ENCODE results near the gene DPT. TPM values are rescaled to one million over a fixed set of nuclear protein-coding genes. Genes with fewer than 3 reads are reported as not detected.

DPT gene
- polyA plus RNA-seq, 1 experiment, result not detected

- ChIA-PET CTCF (interaction anchor here (1.2 to 1.3 kb wide), 2 partner anchors 17 kb away, joined by 3 read pairs; no protein-coding TSS in a partner anchor), POLR2A (no interaction called here)
- H3K27ac ChIP-seq (ENCODE audit: low read depth, low read length), result no peak overlapping the region
- no peaks in the 10 kb centered on the region for H3K9me3 ChIP-seq (ENCODE audit: control insufficient read depth, insufficient read depth, low read length)
- no peaks in the 10 kb centered on the region for H3K27me3 ChIP-seq (ENCODE audit: control insufficient read depth, insufficient read depth, low read length)
- H3K4me3 ChIP-seq (ENCODE audit: low read depth, low read length), result no peak overlapping the region
- DNase-seq (ENCODE audit: low read depth, low spot score), result no peak
- TF ChIP-seq, protein P1, sequence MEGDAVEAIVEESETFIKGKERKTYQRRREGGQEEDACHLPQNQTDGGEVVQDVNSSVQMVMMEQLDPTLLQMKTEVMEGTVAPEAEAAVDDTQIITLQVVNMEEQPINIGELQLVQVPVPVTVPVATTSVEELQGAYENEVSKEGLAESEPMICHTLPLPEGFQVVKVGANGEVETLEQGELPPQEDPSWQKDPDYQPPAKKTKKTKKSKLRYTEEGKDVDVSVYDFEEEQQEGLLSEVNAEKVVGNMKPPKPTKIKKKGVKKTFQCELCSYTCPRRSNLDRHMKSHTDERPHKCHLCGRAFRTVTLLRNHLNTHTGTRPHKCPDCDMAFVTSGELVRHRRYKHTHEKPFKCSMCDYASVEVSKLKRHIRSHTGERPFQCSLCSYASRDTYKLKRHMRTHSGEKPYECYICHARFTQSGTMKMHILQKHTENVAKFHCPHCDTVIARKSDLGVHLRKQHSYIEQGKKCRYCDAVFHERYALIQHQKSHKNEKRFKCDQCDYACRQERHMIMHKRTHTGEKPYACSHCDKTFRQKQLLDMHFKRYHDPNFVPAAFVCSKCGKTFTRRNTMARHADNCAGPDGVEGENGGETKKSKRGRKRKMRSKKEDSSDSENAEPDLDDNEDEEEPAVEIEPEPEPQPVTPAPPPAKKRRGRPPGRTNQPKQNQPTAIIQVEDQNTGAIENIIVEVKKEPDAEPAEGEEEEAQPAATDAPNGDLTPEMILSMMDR (IDR thresholded peaks at IDR 0.05; ENCODE audit: low read depth, low read length), result no peak
These were observed 74.6 kb downstream of the DPT start for GRCh38 chr1:168654198-168654915.

GRCh38 chr1:168653567-168653966, 75.4 kb downstream of the DPT start:
- Histone ChIP-seq H3K27ac (ENCODE audit: low read depth, low read length) (no peak overlapping the region), H3K27me3 (ENCODE audit: control insufficient read depth, insufficient read depth, low read length) (no peaks in the 10 kb centered on the region), H3K4me3 (ENCODE audit: low read depth, low read length) (no peak overlapping the region), H3K9me3 (ENCODE audit: control insufficient read depth, insufficient read depth, low read length) (no peaks in the 10 kb centered on the region)
- no peak for DNase-seq (ENCODE audit: low read depth, low spot score)
- CTCF ChIA-PET, result interaction anchor here (1.2 kb wide), 1 partner anchor 16 kb away, joined by 3 read pairs; no protein-coding TSS in a partner anchor
- POLR2A ChIA-PET, result no interaction called here
- TF ChIP-seq, protein P1 (IDR thresholded peaks at IDR 0.05; ENCODE audit: low read depth, low read length), result no peak

DNA sequence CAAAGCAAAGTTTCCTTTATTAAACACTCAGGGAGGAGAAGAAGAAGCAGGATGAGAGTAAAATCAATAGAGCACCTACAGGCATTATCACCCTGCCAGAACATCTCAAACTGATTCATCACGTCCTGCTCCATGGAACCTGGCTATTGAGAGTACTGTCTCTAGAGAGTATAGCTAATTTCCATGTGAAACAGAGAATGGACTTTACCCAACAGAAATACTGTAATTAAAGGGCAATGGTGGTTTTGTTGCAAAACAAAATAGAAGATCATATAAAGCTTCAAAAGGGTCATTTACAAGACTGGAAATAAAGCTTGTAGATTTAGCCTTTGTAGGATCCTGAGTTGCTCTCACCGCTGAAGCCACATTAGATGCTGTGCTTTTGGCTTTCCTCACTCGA, 83.3 kb downstream of the DPT start:
- no peaks in the 10 kb centered on the region for H3K9me3 ChIP-seq (ENCODE audit: control insufficient read depth, insufficient read depth, low read length)
- no peak overlapping the region for H3K27ac ChIP-seq (ENCODE audit: low read depth, low read length)
- DNase-seq (ENCODE audit: low read depth, low spot score), result no peak
- no peaks in the 10 kb centered on the region for H3K27me3 ChIP-seq (ENCODE audit: control insufficient read depth, insufficient read depth, low read length)
- H3K4me3 ChIP-seq (ENCODE audit: low read depth, low read length), result no peak overlapping the region
- TF ChIP-seq, protein P1 (IDR thresholded peaks at IDR 0.05; ENCODE audit: low read depth, low read length), result no peak
- CTCF ChIA-PET, result no interaction called here
- POLR2A ChIA-PET, result no interaction called here

Other genes with a start within 250 kb of the DPT start
- not detected in 2 replicates for gene XCL2, start 185.2 kb downstream of the DPT start, polyA plus RNA-seq (2011; rRNA removed)
- gene XCL1, start 152.6 kb downstream of the DPT start, polyA plus RNA-seq (2011; rRNA removed), result not detected in 2 replicates